H1 (cell line): ENCODE data around the gene ASPA. TPM values are rescaled to one million over a fixed set of nuclear protein-coding genes. Genes with fewer than 3 reads are reported as not detected.

ENCODE experiments used
- CTCF ChIA-PET: fragments of 300-600 bp; sonication (Branson Sonifier 250); formaldehyde crosslinking; loops from one replicate; lab custom pipeline; 2021; ENCODE audit not compliant: partially characterized antibody; lab: Charles Lee
- POLR2A ChIA-PET: fragments of 300-600 bp; sonication (Branson Sonifier 250); formaldehyde crosslinking; loops from one replicate; lab custom pipeline; 2021; ENCODE audit warnings: inconsistent platforms; ENCODE audit not compliant: partially characterized antibody; lab: Charles Lee
- DNase-seq, 2 experiments: peaks; one replicate each; pipeline versions ENCODE4 v3.0.0 to v3.0.0-alpha.2; 2010 to 2022; ENCODE audit warnings: low spot score in 2 of 2, low read depth in 1 of 2, mixed read lengths in 1 of 2
- FAIRE-seq: peaks from 2 replicates; lab custom pipeline; 2011; peaks lifted over from hg19 to GRCh38; lab: Jason Lieb, UNC
- H2AFZ ChIP-seq: 2 replicates; pipeline ENCODE4 v1.8.1; 2012; ENCODE audit warnings: low read length, inconsistent platforms
- H2AK5ac ChIP-seq: 2 replicates; pipeline ENCODE4 v1.6.1; 2013; ENCODE audit warnings: low read depth, low read length
- H2BK120ac ChIP-seq: replicated peaks from 2 replicates; pipeline ENCODE3; 2013; ENCODE audit warnings: low read depth, low read length, inconsistent platforms
- H2BK12ac ChIP-seq: 2 replicates; pipeline ENCODE4 v1.6.1; 2013; ENCODE audit warnings: low read depth, low read length
- H2BK15ac ChIP-seq: 2 replicates; pipeline ENCODE4 v1.6.1; 2013; ENCODE audit warnings: low read length
- H2BK20ac ChIP-seq: 2 replicates; pipeline ENCODE4 v1.6.1; 2013; ENCODE audit warnings: low read length
- H2BK5ac ChIP-seq: 2 replicates; pipeline ENCODE4 v1.6.1; 2013; ENCODE audit warnings: low read depth, low read length
- H3K14ac ChIP-seq: 2 replicates; pipeline ENCODE4 v1.6.1; 2013; ENCODE audit warnings: inconsistent platforms; ENCODE audit not compliant: insufficient read length
- H3K18ac ChIP-seq: 2 replicates; pipeline ENCODE4 v1.6.1; 2013; ENCODE audit warnings: low read length; ENCODE audit errors: extremely low read depth
- H3K23ac ChIP-seq: 2 replicates; pipeline ENCODE4 v1.6.1; 2013; ENCODE audit warnings: inconsistent platforms; ENCODE audit not compliant: insufficient read length
- H3K23me2 ChIP-seq: 2 replicates; pipeline ENCODE4 v1.6.1; 2013; ENCODE audit warnings: low read depth, low read length
- H3K27ac ChIP-seq: 2 replicates; pipeline ENCODE4 v1.6.1; 2011; ENCODE audit warnings: low read depth, low read length, inconsistent platforms
- H3K27me3 ChIP-seq, 4 experiments: replicated peaks in 1 of 4; 1 replicate in 1 of 4; 2 replicates in 3 of 4; pipeline versions ENCODE4 v1.6.1 to v1.8.1; 2011 to 2013; ENCODE audit warnings: low read length in 3 of 4, mild to moderate bottlenecking in 3 of 4, inconsistent platforms in 2 of 4, mixed read lengths in 2 of 4, moderate library complexity in 1 of 4; ENCODE audit not compliant: control insufficient read depth in 3 of 4, insufficient read depth in 3 of 4; ENCODE audit errors: extremely low read depth in 1 of 4
- H3K36me3 ChIP-seq, 4 experiments: 2 replicates each; pipeline versions ENCODE4 v1.6.1 to v1.8.1; 2011 to 2013; ENCODE audit warnings: mild to moderate bottlenecking in 4 of 4, low read length in 3 of 4, moderate library complexity in 2 of 4, control low read depth in 1 of 4, inconsistent platforms in 1 of 4; ENCODE audit not compliant: insufficient read depth in 4 of 4, control insufficient read depth in 2 of 4
- H3K4ac ChIP-seq: replicated peaks from 2 replicates; pipeline ENCODE3; 2013; ENCODE audit warnings: low read length, low read depth, mixed read lengths, inconsistent platforms; ENCODE audit not compliant: insufficient read length
- H3K4me1 ChIP-seq, 4 experiments: replicated peaks in 1 of 4; 1 replicate in 1 of 4; 2 replicates in 3 of 4; pipeline versions ENCODE4 v1.6.1 to v1.8.1; 2011 to 2013; ENCODE audit warnings: low read length in 3 of 4, inconsistent platforms in 2 of 4, mixed read lengths in 1 of 4; ENCODE audit not compliant: insufficient read depth in 4 of 4, control insufficient read depth in 3 of 4
- H3K4me2 ChIP-seq, 2 experiments: 2 replicates each; pipeline versions ENCODE4 v1.6.1 to v1.8.1; 2011 to 2013; ENCODE audit warnings: low read depth in 2 of 2, low read length in 2 of 2, control low read depth in 1 of 2, inconsistent platforms in 1 of 2, mild to moderate bottlenecking in 1 of 2; ENCODE audit not compliant: insufficient read depth in 1 of 2
- H3K4me3 ChIP-seq, 4 experiments: fragments of 200-600, 300-600 bp in 1 of 4; sonication (generic), shearing (Covaris generic), sonication (Bioruptor Twin) in 1 of 4; 2 replicates each; pipeline versions ENCODE4 v1.5.1 to v1.8.1; 2011 to 2016; ENCODE audit warnings: low read length in 4 of 4, low read depth in 3 of 4, control low read depth in 2 of 4, inconsistent platforms in 2 of 4, mild to moderate bottlenecking in 2 of 4, mixed read lengths in 1 of 4, moderate library complexity in 1 of 4; ENCODE audit not compliant: insufficient read depth in 2 of 4; ENCODE audit errors: extremely low read depth in 1 of 4
- H3K56ac ChIP-seq: replicated peaks from 2 replicates; pipeline ENCODE3; 2013; ENCODE audit warnings: low read depth, mild to moderate bottlenecking, mixed read lengths, low read length, inconsistent platforms; ENCODE audit not compliant: insufficient read length
- H3K79me1 ChIP-seq: 2 replicates; pipeline ENCODE4 v1.6.1; 2013; ENCODE audit warnings: low read depth, low read length, control low read depth
- H3K79me2 ChIP-seq, 2 experiments: 2 replicates each; pipeline versions ENCODE4 v1.6.1 to v1.8.1; 2012 to 2013; ENCODE audit warnings: low read length in 2 of 2, mild to moderate bottlenecking in 2 of 2, inconsistent platforms in 1 of 2; ENCODE audit not compliant: insufficient read depth in 2 of 2, control insufficient read depth in 1 of 2
- H3K9ac ChIP-seq, 4 experiments: replicated peaks in 1 of 4; 1 replicate in 1 of 4; 2 replicates in 3 of 4; pipeline versions ENCODE4 v1.6.1 to v1.8.1; 2011 to 2013; ENCODE audit warnings: low read depth in 3 of 4, low read length in 3 of 4, control low read depth in 2 of 4, mild to moderate bottlenecking in 2 of 4, moderate library complexity in 2 of 4, inconsistent platforms in 1 of 4; ENCODE audit errors: extremely low read depth in 1 of 4
- H3K9me3 ChIP-seq, 2 experiments: 2 replicates each; pipeline versions ENCODE4 v1.6.1 to v1.8.1; 2012 to 2013; ENCODE audit warnings: mild to moderate bottlenecking in 2 of 2, moderate library complexity in 2 of 2, control low read depth in 1 of 2, inconsistent platforms in 1 of 2, low read depth in 1 of 2, low read length in 1 of 2, mixed read lengths in 1 of 2; ENCODE audit not compliant: insufficient read depth in 2 of 2
- H4K20me1 ChIP-seq, 2 experiments: replicated peaks in 1 of 2; 2 replicates each; pipeline versions ENCODE3 to v1.8.1; 2011 to 2013; ENCODE audit warnings: inconsistent platforms in 2 of 2, low read length in 2 of 2, mild to moderate bottlenecking in 1 of 2; ENCODE audit not compliant: insufficient read depth in 2 of 2, control insufficient read depth in 1 of 2
- H4K5ac ChIP-seq: 2 replicates; pipeline ENCODE4 v1.6.1; 2013; ENCODE audit warnings: low read length, low read depth, mixed read lengths, inconsistent platforms; ENCODE audit not compliant: insufficient read length
- H4K8ac ChIP-seq: 2 replicates; pipeline ENCODE4 v1.8.0; 2013; ENCODE audit warnings: mild to moderate bottlenecking, moderate library complexity, low read length, inconsistent platforms; ENCODE audit not compliant: insufficient read depth; ENCODE audit errors: extremely low read depth
- H4K91ac ChIP-seq: replicated peaks from 2 replicates; pipeline ENCODE3; 2013; ENCODE audit warnings: low read length, mixed read lengths, inconsistent platforms; ENCODE audit not compliant: insufficient read length
- CTBP2 ChIP-seq: IDR thresholded peaks from 2 replicates; pipeline ENCODE4 v1.7.0; 2011; ENCODE audit warnings: borderline replicate concordance, mild to moderate bottlenecking, moderate library complexity, mixed read lengths, low read length; ENCODE audit not compliant: insufficient read depth, insufficient read length
- KDM5A ChIP-seq: fragments of 200-600 bp; IDR thresholded peaks from 2 replicates; pipeline ENCODE4 v1.7.1; 2012; ENCODE audit warnings: mild to moderate bottlenecking, low read length, inconsistent platforms, mixed read lengths
- WGBS, 2 experiments: shearing (Covaris generic) in 1 of 2; methylation state at CpG; one replicate each; pipeline versions ENCODE4 v1.1.6 to v1.1.7; 2013 to 2015; ENCODE audit warnings: low lambda C conversion rate in 2 of 2, mixed read lengths in 2 of 2, inconsistent platforms in 1 of 2, low coverage in 1 of 2, missing lambda C conversion rate in 1 of 2; ENCODE audit not compliant: insufficient replicate concordance in 2 of 2, insufficient coverage in 1 of 2, insufficient read length in 1 of 2; ENCODE audit errors: extremely low coverage in 1 of 2, missing lambda C conversion rate in 1 of 2; 5-methylcytosine and 5-hydroxymethylcytosine counted together
- polyA plus RNA-seq, 7 experiments: library from polyadenylated mRNA; depleted of rRNA in 3 of 7; stranded (reverse) in 5 of 7; unstranded in 2 of 7; fragments of >200 nt in 5 of 7; fragments of 200-250 nt in 2 of 7; gene quantifications; 1 replicate in 5 of 7; 2 replicates in 1 of 7; 4 replicates in 1 of 7; pipeline versions ENCODE4 v1.2.1 to v1.2.3, GENCODE V29; 2011 to 2013; ENCODE audit warnings: missing spikeins in 2 of 7, mixed read lengths in 2 of 7
- total RNA-seq: library from RNA; stranded (reverse); fragmentation: NEBNext Ultra II Directional; extraction: Animal tissue kit (Norgen Biotek cat#: 25700); gene quantifications from 2 replicates; pipeline ENCODE4 v1.2.1, GENCODE V29; 2021

Gene ASPA
- total and polyA plus RNA-seq, 2 of the 8 experiments (the other 6 are each of a cell fraction or from before 2014, with no cell fraction given), result 0.03 TPM; not detected in 1

DNA sequence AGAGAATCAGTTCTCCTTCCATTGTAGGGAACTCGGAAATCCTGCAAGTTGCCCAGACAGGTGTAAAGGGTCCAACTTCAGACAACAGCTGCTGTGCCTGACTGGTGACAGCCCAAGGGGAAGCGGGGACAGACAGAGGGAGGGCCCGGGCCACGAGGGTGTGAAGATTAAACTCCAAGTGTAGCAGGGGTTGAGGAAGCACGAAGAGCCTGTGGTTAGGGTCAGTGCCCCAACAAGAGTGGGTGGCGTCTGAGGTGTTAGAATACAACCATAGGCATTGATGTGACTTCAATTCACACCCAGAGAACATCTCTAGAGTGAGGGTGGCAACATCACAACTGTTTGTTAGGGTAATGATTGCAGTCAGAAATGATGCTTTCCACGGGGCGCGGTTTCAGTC, 39.1 kb downstream of the ASPA start:
- POLR2A ChIA-PET, result no interaction called here
- Histone ChIP-seq H3K27ac (no peak overlapping the region), H3K4me1 (peaks cover 9 to 22% (median 14%) of the 10 kb centered on the region in 4 experiments), H4K20me1 (peaks cover 0 to 1% of the 10 kb centered on the region in 2 experiments), H3K79me1 (no peaks in the 10 kb centered on the region), H2BK5ac (no peak overlapping the region), H2BK12ac (peak overlapping the region; percentile 5; the same call in 1 of the 2 replicates), H2BK120ac (no peak overlapping the region), H3K56ac (no peak overlapping the region), H2BK15ac (peak overlapping the region; percentile 95; the same call in 1 of the 2 replicates), H3K23ac (no peak overlapping the region), H4K91ac (no peak overlapping the region), H3K36me3 (no peaks in the 10 kb centered on the region), H3K79me2 (no peaks in the 10 kb centered on the region), H3K18ac (no peak overlapping the region), H2AK5ac (no peak overlapping the region), H2BK20ac (0 out of 2 replicates have a peak overlapping the region, but pooled peaks have one; percentile 64), H3K9me3 (no peaks in the 10 kb centered on the region), H3K4me2 (no peak overlapping the region), H4K5ac (no peak overlapping the region), H3K14ac (no peak overlapping the region), H3K23me2 (peaks cover 8% of the 10 kb centered on the region; the same call in 1 of the 2 replicates), H4K8ac (no peak overlapping the region; the same call in 1 of the 2 replicates), H2AFZ (no peak overlapping the region), H3K9ac (no peak overlapping the region), H3K4ac (no peak overlapping the region), H3K27me3 (no peaks in the 10 kb centered on the region; a peak in 2 of 7 replicates), H3K4me3 (no peak overlapping the region)
- no peak for FAIRE-seq
- 95% methylated on average over 7 of the region's 9 CpGs; no CpG with 5 or more reads in 1 of the 2 experiments for WGBS, 2 experiments
- no peak for DNase-seq
- TF ChIP-seq KDM5A (no peak), CTBP2 (no peak)
- CTCF ChIA-PET, result no interaction called here
